ENCODE results near the gene PLVAP.
A peak's percentile ranks its signal among the peaks of the same experiment; 100 is the strongest.

The PLVAP gene

GRCh38 chr19:17332677-17333581 is 44.2 kb downstream of the PLVAP start:
- WGBS, 2 experiments (ENCODE audit: insufficient coverage in 2 of 2), result 94 to 95% methylated on average over 43 to 44 of the region's 45 CpGs
- Histone ChIP-seq H3K27ac (ENCODE audit: low read depth, low read length, severe bottlenecking) (no peak overlapping the region), H3K36me3 (ENCODE audit: control insufficient read depth, insufficient read depth, low read length) (peaks cover 24% of the 10 kb centered on the region), H3K4me3 (ENCODE audit: extremely low read depth, insufficient read depth, low read length, poor library complexity, severe bottlenecking) (no peak overlapping the region), H3K9me3 (ENCODE audit: control insufficient read depth, low read length) (no peaks in the 10 kb centered on the region), H3K4me1 (ENCODE audit: control insufficient read depth, insufficient read depth, low read length, poor library complexity, severe bottlenecking) (peaks cover 4% of the 10 kb centered on the region)

DNA sequence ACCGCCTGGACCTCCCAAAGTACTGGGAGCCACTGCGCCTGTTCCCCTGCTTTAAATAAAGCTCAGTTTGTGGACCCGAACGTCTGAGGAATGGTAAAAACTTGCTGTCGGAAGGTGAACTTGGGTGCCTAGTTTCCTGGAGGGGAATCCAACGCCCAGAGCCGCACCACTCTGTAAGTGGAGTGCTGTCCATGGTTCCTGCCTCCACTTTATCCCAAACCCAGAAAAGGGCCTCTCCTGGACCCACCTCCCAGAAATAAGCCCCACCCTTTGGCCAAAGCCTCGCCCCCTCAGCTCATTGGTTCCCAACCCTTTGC is 44.8 kb downstream of the PLVAP start:
- Histone ChIP-seq H3K36me3 (ENCODE audit: control insufficient read depth, insufficient read depth, low read length) (peaks cover 24% of the 10 kb centered on the region), H3K4me1 (ENCODE audit: control insufficient read depth, insufficient read depth, low read length, poor library complexity, severe bottlenecking) (peaks cover 6% of the 10 kb centered on the region), H3K27ac (ENCODE audit: low read depth, low read length, severe bottlenecking) (no peak overlapping the region), H3K9me3 (ENCODE audit: control insufficient read depth, low read length) (no peaks in the 10 kb centered on the region), H3K4me3 (ENCODE audit: extremely low read depth, insufficient read depth, low read length, poor library complexity, severe bottlenecking) (no peak overlapping the region)
- WGBS, 2 experiments (ENCODE audit: insufficient coverage in 2 of 2), result 91 to 95% methylated on average over 8 of the region's 8 CpGs

DNA sequence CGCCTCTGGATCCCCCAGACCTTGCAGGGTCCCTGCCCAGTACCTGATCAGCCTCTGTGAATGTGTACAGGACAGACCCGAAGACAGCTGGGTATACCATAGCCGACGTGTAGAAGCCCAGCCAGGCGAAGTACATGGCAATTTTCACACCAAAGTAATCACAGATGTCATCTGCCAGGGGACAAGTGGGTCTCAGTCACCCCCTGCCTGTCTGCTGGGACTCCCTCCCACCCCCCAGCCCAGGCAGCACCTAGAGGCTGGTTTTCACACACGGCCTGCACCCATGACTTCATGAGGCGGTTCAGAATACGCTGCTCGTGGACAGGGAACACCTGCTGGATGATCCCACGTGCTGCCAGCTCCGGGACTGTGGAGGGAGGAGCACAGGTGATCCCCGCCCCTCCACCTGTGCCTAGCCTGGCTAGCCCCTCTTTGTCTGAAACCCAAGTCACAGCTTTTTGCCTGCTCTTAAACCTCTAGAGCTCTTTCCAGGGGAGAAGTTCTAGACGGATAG is 46.0 kb downstream of the PLVAP start:
- Histone ChIP-seq H3K4me1 (ENCODE audit: control insufficient read depth, insufficient read depth, low read length, poor library complexity, severe bottlenecking) (peaks cover 17% of the 10 kb centered on the region), H3K36me3 (ENCODE audit: control insufficient read depth, insufficient read depth, low read length) (peaks cover 28% of the 10 kb centered on the region), H3K9me3 (ENCODE audit: control insufficient read depth, low read length) (no peaks in the 10 kb centered on the region), H3K27ac (ENCODE audit: low read depth, low read length, severe bottlenecking) (no peak overlapping the region), H3K4me3 (ENCODE audit: extremely low read depth, insufficient read depth, low read length, poor library complexity, severe bottlenecking) (no peak overlapping the region)
- whole genome bisulfite sequencing, 2 experiments (ENCODE audit: insufficient coverage in 2 of 2), result 90 to 93% methylated on average over 12 to 13 of the region's 13 CpGs

GRCh38 chr19:17330262-17331044 is 46.7 kb downstream of the PLVAP start:
- WGBS, 2 experiments (ENCODE audit: insufficient coverage in 2 of 2), result 92 to 94% methylated on average over 19 to 21 of the region's 24 CpGs
- H3K36me3 ChIP-seq (ENCODE audit: control insufficient read depth, insufficient read depth, low read length), result peaks cover 30% of the 10 kb centered on the region
- no peaks in the 10 kb centered on the region for H3K9me3 ChIP-seq (ENCODE audit: control insufficient read depth, low read length)
- no peak overlapping the region for H3K4me3 ChIP-seq (ENCODE audit: extremely low read depth, insufficient read depth, low read length, poor library complexity, severe bottlenecking)
- H3K4me1 ChIP-seq (ENCODE audit: control insufficient read depth, insufficient read depth, low read length, poor library complexity, severe bottlenecking), result peaks cover 18% of the 10 kb centered on the region
- H3K27ac ChIP-seq (ENCODE audit: low read depth, low read length, severe bottlenecking), result no peak overlapping the region

DNA sequence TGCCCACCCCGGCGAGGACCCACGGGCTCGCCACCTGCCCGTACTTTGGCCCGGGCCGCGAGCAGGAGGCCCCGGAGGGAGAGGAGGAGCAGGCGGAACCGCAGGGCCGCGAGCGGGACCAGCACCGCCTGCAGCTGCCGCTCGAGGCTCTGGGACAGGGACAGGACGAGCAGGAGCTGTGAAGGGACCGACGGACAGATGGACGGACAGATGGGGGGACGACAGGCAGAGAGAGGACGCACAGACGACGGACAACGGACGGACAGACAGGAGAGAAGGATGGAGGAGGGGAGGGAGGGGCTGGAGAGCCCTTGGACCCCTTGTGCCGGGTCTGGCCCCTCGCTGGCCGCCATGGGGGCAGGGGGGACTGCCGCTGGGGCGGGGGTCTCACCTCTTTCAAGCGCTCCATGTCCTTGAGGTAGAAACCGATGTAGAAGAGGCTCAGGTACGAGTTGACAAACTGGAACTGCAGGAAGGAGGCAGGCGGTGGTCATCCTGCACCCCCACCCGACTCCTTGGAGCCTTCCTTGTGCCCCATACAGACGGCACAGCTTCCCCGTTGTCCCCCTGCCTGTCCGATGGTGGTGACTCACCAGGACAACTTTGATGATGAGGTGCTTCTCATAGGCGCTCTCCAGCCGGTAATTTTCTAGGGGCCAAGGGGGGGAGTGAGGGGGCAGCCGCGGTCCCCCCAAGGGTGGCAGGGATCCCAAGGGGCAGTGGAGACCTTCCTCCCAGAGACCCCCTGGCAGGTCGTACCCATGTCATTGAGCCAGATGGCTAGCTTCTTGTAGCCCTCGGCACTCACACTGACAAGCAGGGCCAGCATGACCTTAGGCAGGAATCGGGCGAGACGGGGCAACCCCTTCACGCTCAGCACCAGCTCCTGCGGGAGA is 47.5 kb downstream of the PLVAP start:
- no peak overlapping the region for H3K4me3 ChIP-seq (ENCODE audit: extremely low read depth, insufficient read depth, low read length, poor library complexity, severe bottlenecking)
- H3K4me1 ChIP-seq (ENCODE audit: control insufficient read depth, insufficient read depth, low read length, poor library complexity, severe bottlenecking), result peaks cover 18% of the 10 kb centered on the region
- no peak overlapping the region for H3K27ac ChIP-seq (ENCODE audit: low read depth, low read length, severe bottlenecking)
- peaks cover 34% of the 10 kb centered on the region for H3K36me3 ChIP-seq (ENCODE audit: control insufficient read depth, insufficient read depth, low read length)
- 91 to 92% methylated on average over 47 to 51 of the region's 51 CpGs for WGBS, 2 experiments (ENCODE audit: insufficient coverage in 2 of 2)
- no peaks in the 10 kb centered on the region for H3K9me3 ChIP-seq (ENCODE audit: control insufficient read depth, low read length)

- Histone ChIP-seq H3K4me3 (ENCODE audit: extremely low read depth, insufficient read depth, low read length, poor library complexity, severe bottlenecking) (peak overlapping the region; percentile 47), H3K36me3 (ENCODE audit: control insufficient read depth, insufficient read depth, low read length) (peaks cover 34% of the 10 kb centered on the region), H3K9me3 (ENCODE audit: control insufficient read depth, low read length) (no peaks in the 10 kb centered on the region), H3K4me1 (ENCODE audit: control insufficient read depth, insufficient read depth, low read length, poor library complexity, severe bottlenecking) (peaks cover 18% of the 10 kb centered on the region), H3K27ac (ENCODE audit: low read depth, low read length, severe bottlenecking) (no peak overlapping the region)
- WGBS, 2 experiments (ENCODE audit: insufficient coverage in 2 of 2), result 46% methylated on average over 64 to 67 of the region's 94 CpGs
Measured at GRCh38 chr19:17328517-17329365, 48.4 kb downstream of the PLVAP start.

GRCh38 chr19:17327654-17328516 is 49.3 kb downstream of the PLVAP start:
- Histone ChIP-seq H3K4me3 (ENCODE audit: extremely low read depth, insufficient read depth, low read length, poor library complexity, severe bottlenecking) (peak overlapping the region; percentile 47), H3K9me3 (ENCODE audit: control insufficient read depth, low read length) (no peaks in the 10 kb centered on the region), H3K36me3 (ENCODE audit: control insufficient read depth, insufficient read depth, low read length) (peaks cover 29% of the 10 kb centered on the region), H3K27ac (ENCODE audit: low read depth, low read length, severe bottlenecking) (no peak overlapping the region), H3K4me1 (ENCODE audit: control insufficient read depth, insufficient read depth, low read length, poor library complexity, severe bottlenecking) (peaks cover 18% of the 10 kb centered on the region)
- WGBS, 2 experiments (ENCODE audit: insufficient coverage in 2 of 2), result 8 to 11% methylated on average over 50 to 51 of the region's 64 CpGs

DNA sequence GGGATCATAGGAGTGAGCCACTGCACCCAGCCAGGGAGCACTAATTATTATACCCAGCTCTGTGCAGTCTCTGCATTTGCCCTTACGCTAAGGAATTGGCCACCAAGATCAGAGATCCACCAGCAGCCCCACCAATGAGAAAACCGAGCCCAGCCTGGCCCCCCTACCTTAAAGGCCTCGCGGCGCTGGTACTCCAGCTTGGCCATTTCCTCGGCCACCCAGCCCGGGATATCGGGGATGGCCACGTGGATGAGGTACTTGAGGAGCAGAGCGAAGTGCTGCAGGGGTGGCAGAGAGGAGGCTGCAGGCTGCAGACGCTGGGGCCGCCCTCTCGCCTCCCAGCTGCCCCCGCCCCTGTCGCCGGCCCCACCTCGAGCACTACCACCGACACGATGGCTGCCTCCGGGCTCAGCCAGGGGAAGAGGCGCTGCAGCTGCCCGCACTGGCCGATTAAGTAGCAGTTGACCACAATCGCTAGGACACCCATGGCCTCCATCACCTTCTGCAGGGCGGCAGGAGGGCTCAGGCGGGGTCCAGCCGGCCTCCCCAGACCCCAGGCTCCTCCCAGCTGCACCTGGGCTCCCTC is 50.0 kb downstream of the PLVAP start:
- 74 to 76% methylated on average over 25 to 27 of the region's 27 CpGs for WGBS, 2 experiments (ENCODE audit: insufficient coverage in 2 of 2)
- Histone ChIP-seq H3K4me3 (ENCODE audit: extremely low read depth, insufficient read depth, low read length, poor library complexity, severe bottlenecking) (no peak overlapping the region), H3K36me3 (ENCODE audit: control insufficient read depth, insufficient read depth, low read length) (peaks cover 26% of the 10 kb centered on the region)

DNA sequence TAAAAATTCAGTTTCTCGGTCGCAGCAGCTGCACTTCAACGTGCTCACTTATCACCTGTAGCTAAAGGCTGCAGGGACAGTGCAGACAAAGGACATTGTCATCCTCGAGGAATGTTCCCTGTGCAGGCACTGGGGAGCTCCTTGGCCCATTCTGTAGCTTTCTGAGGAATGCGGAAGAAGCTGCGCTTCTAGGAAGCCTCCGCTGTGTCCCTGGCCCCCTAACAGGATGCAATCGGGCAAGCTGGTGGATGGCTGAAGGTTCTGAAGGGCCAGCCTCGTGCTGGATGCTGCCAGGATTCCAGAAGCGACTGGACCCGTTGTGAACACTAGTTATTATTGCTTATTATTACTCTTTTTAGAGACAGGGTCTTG is 50.6 kb downstream of the PLVAP start:
- peaks cover 18% of the 10 kb centered on the region for H3K4me1 ChIP-seq (ENCODE audit: control insufficient read depth, insufficient read depth, low read length, poor library complexity, severe bottlenecking)
- H3K9me3 ChIP-seq (ENCODE audit: control insufficient read depth, low read length), result no peaks in the 10 kb centered on the region
- no peak overlapping the region for H3K4me3 ChIP-seq (ENCODE audit: extremely low read depth, insufficient read depth, low read length, poor library complexity, severe bottlenecking)
- no peak overlapping the region for H3K27ac ChIP-seq (ENCODE audit: low read depth, low read length, severe bottlenecking)
- peaks cover 31% of the 10 kb centered on the region for H3K36me3 ChIP-seq (ENCODE audit: control insufficient read depth, insufficient read depth, low read length)
- WGBS, 2 experiments (ENCODE audit: insufficient coverage in 2 of 2), result 68 to 76% methylated on average over 8 to 9 of the region's 11 CpGs

More for the DNA sequence above, 50.0 kb downstream of the PLVAP start:
- Histone ChIP-seq H3K27ac (ENCODE audit: low read depth, low read length, severe bottlenecking) (no peak overlapping the region), H3K4me1 (ENCODE audit: control insufficient read depth, insufficient read depth, low read length, poor library complexity, severe bottlenecking) (peaks cover 18% of the 10 kb centered on the region), H3K9me3 (ENCODE audit: control insufficient read depth, low read length) (no peaks in the 10 kb centered on the region)

Data from mesodermal cell (in vitro differentiated cells).